GM18519 (cell line): ENCODE measurements around the gene TMOD1.

Experiments
- ATAC-seq: cut with Tn5 transposase; IDR thresholded peaks from one replicate; pipeline ENCODE4 v1.9.1; 2021; ENCODE audit warnings: mild to moderate bottlenecking, moderate library complexity; ENCODE audit not compliant: unreplicated experiment, low FRiP score

The TMOD1 gene

GRCh38 chr9:97515662-97516061 is 14.2 kb downstream of the TMOD1 start:
- ATAC-seq = no peak

DNA sequence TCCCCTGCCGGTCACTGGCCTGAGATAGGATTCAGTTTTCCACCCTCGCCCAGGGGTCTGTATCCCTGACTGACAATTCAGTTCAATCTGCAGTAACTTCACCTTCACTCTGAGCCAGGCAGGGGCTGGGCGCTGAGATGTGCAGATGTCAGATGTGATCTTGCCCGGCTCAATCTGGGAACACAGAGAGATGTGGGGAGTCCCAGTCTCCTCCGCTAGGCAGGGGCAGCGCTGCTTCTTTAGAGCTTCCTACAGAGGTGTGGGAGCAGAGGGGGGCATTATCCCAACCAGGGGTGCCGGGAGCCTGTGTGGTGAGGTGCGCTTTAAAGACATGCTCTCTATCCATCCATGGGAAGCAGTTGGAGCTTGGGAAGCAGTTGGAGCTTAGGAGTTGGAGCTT is 14.6 kb downstream of the TMOD1 start:
- no peak for ATAC-seq

DNA sequence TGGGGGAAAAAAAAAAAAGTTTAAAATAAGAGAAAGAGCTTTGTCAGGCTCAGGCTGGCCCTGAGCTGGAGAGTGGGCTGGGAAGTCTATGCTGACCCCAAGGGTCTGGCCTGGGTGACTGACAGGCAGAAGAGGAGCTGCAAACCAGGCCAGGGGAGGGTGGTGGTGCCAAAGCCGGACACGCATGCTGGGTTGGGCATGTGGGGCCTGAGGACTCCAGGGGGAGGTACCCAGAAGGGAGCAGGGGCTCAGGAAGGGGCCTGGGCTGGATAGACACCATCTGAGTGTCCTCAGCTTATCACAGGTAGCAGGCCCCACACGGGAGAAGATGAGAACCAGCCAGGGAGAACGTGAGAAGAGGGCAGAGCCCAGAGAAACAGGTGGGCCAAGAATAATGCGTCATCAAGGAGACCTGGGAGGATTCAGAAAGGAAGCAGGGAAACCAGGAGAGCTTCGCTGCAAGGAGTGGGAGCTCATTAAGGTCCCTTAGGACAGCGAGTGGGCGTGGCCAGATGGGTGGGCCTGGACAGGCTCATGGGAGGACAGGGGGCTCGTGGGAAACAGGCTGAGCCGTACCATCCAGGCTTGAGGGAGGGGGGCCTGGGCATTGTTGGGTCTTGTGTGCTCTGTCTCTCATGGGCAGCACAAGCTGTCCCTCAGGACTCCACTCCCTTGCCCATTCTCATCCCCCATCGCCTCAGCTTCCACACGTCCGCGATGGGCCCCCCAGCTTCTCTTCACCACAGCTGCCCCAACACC is 16.0 kb downstream of the TMOD1 start:
- ATAC-seq = no peak

DNA sequence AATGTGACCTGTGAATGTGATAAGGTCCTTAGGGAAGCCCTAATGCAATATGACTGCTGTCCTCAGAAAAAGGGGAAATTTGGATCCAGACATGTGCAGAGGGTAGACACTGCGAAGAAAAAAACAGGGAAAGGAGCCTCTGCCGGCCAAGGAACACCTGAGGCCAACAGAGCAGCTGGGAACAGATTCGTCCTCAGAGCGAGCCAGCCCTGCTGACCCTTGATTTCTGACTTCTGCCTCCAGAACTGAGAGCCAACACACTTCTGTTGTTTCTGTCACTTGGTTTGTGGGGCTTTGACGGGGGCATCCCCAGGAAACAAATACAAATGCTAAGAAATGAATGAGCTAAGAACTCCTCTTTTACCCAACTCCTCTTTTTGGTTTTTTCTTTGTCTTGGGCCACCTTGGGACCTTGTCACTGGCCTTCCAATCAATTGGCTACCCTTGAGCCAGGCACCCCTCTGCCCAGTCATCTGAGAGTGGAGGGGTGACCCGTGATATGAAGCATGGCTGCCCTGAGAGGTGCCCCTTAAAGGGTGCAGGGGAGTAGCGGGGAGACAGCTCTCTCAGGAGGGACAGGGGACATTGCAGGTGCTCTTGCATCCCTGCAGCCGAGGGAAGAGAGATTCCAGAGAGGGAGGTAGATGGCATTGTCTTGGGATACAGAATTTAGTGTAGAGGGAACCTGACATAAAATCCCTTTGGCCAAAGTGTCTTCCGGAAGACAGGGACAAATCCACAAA is 16.9 kb downstream of the TMOD1 start:
- ATAC-seq = no peak

DNA sequence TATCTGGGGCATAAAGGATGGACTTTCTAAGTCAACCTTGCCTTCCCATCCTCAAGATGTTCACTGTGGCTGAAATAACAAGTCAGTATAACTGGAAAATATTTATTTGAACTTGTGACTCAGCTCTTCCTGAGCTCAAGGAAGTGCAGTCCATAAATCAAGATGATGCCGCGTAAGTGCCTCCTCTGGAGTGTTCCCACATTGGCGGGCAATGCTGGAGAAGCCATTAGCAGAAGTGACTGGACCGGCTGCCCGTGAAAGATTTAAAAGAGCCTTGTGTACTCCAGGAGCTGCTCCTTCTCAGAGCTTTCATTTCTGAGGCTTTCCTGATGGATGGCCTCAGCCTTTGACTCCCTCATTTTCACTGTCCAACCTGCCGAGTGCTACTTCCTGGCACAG is 17.4 kb downstream of the TMOD1 start:
- no peak for ATAC-seq

DNA sequence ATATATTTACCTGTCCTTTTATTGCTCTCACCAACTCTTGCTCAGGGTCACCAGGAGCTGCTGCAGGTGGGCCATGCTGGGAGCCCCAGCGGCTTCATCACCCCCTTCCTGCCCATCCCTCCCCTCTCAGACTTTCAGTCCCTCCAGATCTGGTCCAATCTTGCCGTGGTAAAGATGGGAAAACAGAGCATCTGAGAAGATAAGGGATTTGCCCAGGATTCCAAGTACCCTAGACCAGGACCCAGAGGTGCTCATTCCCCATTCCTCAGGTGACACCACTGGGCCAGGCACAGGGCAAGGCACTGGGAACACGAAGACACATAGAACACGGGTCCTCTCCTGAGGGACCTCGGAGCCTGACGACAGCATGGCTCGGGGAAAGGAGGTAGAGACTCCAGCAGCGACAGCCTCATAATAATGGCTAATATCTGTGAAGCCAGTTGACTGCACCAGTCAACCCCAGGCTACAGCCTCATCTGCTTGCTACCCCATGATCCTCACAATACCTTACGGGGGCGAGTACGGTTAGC is 18.0 kb downstream of the TMOD1 start:
- ATAC-seq = no peak

DNA sequence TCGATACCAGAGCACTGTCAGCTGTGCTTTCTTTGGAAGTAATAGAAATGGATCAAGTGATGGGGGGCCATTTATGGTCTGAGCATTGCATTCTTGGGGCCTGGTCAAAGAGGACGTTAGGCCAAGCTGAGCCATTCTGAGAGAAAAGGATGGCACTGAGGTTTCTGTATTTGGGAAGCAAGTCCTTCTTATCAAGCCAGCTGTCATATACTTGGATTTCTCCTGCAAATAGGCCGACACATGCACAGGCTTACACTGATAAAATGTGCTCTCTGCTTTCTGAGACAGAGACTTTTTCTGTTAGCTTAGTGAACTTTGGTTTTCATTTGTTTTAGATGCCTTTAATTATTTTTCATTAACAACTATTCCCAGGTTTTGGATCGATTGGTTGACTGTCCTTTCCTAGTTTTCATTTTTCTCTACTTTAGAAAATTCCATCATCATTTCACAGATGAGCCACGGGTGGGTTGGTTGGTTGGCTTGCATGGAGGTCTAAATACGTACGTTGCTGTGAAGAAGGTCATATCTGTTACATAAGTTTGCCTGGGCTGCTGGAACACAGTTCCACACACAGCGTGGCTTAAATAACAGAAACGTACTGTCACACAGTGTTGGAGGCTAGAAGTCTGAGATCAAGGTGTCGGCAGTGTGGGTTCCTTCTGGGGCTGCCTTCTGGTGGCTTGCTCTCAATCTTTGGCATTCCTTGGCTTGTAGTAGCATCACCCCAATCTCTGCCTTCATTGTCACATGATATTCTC is 20.3 kb downstream of the TMOD1 start:
- no peak for ATAC-seq

- no peak for ATAC-seq
Observed at GRCh38 chr9:97524424-97524823, 23.0 kb downstream of the TMOD1 start.

DNA sequence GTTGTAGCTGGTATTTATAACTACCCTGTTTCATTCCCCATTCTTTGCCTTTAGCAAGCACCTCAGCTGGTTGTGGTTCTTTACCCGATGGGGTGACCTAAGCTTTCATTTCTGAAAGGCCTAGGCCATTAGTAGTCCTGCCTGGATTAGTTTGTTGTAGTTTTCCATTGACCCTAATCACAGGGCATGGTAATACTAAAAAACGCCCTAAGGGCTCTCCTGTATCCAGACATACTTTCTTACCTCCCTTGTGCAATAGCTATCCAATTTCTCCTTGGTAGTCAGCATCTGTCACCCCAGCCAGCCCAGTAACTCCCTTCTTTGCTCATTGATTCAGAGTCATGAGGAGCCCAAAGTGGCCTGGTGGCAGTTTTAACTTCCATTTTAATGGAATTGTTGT is 24.0 kb downstream of the TMOD1 start:
- ATAC-seq = no peak

DNA sequence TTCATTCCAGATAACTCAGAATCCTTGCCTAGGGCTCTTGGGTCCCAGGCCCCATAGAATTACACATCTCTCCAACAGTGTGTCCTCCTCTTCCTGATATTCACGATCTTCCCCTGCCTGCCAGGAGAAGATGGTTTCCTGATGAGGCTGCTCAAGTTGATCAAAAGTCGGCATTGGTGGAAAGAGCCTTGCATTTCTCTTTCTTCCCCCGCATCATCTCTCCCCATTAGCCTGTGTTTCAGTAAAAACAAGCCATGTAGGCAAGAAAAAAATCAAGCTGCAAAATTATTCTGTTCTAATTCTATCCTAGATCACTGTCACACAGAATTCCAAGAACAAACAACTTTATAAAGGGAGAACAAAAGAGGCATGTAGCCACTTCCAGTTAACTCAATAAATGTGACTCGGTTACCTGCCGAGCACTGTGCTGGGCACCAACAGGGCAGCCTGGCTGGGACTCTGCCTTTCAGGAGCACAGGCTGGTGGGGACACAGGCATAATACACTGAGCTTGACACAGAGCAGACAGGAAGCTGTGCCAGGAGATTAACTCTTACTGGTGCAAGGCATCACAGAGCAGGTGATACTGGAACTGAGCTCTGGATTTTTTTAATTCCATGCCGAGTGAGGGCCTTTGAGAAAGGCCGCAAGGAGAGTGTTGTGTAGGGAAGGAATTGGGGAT is 25.6 kb downstream of the TMOD1 start:
- no peak for ATAC-seq

GRCh38 chr9:97527626-97528528 is 26.4 kb downstream of the TMOD1 start:
- no peak for ATAC-seq

DNA sequence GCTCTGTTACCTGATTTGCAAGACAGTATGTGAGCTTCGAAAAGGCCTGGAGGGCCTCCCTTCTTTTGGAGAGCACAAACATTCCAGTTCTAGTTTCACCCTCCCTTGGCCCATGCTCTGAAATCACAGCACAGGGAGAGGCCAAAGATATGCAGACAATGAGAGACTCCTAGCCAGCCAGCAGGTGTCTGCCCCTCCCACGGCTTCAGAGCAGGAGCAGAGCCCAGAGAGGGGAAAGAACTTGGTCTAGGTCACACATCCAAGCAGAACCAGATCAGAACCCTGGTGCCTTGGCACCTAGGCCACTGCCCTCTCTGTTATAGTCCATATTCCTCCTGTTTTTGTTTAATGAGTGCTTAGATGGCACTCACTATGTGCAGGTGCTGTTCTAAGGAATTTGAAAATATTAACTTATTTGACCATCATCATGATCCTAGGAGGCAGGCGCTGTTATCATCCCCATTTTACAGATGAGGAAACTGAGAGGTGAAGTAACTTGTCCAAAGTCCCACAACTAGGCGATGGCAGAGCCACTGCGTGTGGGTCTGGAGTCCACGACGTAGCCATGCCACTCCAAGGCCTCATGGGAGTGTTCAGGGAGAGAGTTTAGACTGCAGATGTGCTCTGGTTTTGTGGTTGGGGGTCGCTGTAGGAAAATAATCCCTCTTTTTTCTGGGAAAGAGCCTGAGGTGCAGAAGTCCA is 27.2 kb downstream of the TMOD1 start:
- no peak for ATAC-seq

DNA sequence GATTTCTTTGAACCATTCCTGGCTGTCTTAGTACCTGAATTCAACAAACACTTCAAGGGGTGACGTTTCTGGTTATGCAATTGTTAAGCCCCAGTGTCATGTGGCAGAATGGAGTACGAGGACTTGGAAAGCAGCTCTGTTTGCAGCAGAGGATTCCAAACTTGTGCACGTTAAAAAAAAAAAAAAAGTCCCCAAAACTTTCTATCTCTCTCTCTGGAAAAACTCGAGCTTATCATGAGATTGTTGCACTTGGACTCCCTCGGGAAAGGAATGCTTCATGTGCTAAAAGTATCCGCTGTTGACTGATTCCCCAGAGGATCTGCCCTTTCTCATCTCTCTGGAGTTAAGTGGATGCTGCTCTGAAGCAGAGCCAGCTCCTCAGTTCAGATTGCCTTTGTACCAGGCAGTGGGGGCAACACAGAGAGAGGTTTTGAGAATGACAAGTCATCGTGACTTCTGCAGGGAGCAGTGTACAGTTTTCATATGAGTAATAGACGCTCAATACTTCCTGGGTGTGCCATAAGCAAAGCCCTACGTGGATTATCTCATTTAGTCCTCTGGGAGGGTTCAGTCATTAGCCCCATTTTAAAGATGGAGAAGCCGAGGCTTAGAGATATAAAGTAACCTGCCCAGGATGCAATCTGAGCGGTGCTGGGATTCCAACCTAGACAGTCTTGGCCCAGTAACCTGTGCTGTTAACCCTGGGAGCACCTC is 28.1 kb downstream of the TMOD1 start:
- ATAC-seq = peak; percentile 71

DNA sequence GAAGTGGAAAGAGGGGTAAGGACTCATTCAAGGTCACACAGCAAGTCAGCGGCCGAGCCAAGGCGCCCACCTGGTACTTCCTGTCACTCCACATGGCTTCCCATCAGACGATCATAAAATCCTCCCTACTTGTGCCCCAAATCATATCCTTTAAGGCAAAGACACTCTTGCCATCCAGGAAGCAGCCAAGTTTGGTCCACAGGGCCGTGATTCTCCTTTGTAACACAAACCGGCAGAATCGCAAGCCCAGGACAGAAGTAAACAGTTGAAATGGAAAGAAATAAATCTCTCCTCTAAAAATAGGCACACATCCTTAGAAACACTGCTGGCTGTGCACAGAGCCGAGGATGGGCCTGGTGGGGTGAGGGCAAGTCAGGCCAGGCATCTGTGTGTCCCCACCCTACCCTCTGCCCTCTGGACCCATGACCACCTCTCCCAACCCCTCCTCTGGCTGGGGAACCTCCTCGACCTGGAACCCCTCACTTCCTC is 30.5 kb downstream of the TMOD1 start:
- no peak for ATAC-seq

- no peak for ATAC-seq
Observed at GRCh38 chr9:97534185-97534584, 32.7 kb downstream of the TMOD1 start.

DNA sequence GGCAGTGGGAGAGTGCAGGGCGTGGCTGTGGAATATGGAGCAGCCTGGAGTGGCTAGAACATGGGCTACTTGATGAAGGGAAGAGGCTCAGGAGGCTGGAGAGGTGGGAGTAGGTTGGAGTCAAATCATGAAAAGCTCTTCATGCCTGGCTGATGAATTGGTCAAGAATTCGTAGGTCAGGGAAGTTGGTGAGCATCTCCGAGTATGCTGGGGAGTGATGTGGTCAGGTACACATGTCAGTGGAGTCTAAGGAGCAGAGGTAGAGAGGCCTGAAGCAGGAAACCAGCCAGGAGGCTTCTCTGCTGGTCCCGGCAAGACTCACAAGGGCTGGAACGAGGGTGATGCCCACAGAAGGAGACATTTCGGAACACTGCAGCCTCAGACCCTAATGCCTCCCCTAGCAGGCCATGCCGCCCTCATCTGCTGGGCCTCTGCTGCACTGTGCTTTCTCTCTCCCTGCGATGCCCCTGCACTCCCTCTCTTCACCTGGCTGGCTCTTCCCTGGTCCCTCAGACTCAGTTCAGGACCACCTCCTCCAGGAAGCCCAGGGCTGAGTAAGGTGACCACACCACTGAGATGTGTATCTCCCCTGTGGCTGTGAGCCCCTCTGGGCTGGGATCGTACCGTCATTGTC is 33.6 kb downstream of the TMOD1 start:
- ATAC-seq = no peak

- ATAC-seq = no peak
Observed at GRCh38 chr9:97535771-97536170, 34.3 kb downstream of the TMOD1 start.

DNA sequence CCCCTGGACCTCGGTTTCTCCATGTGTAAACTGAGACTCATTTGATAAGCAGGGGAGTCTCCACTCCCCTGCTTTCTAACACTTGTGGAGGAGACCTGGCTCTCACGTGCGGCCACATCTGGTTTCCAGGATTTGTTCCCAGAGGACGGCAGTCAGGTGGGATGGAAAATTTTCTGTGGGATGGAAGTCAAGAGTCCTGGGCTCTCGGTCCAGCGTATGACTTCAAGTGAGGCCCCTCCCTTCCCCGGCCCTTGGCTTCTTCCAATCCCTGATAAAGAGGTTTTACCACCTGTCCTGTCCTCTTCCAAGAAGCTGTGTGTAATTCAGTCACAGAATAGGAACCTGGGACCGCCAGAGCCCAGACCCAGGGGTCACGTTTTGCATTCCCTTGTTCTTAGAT is 35.0 kb downstream of the TMOD1 start:
- ATAC-seq = no peak
